Mesodermal cell (in vitro differentiated cells): ENCODE results near the gene GDA.
"Not testable (repeated sequence)": the region's sequence is repeated elsewhere in the genome, so short reads cannot be mapped to it uniquely, and the experiment has no call there.

Experiments
- H3K27ac ChIP-seq: 2 replicates; pipeline ENCODE4 v1.7.0; 2013; ENCODE audit warnings: mild to moderate bottlenecking, low read depth, low read length, moderate library complexity; ENCODE audit not compliant: severe bottlenecking
- H3K36me3 ChIP-seq: 2 replicates; pipeline ENCODE4 v1.7.1; 2013; ENCODE audit warnings: mild to moderate bottlenecking, low read length, moderate library complexity; ENCODE audit not compliant: control insufficient read depth, insufficient read depth
- H3K4me1 ChIP-seq: one replicate; pipeline ENCODE4 v1.7.1; 2013; ENCODE audit warnings: mild to moderate bottlenecking, low read length; ENCODE audit not compliant: insufficient read depth, control insufficient read depth, poor library complexity, severe bottlenecking
- H3K4me3 ChIP-seq: 2 replicates; pipeline ENCODE4 v1.7.0; 2013; ENCODE audit warnings: low read length, control low read depth, mild to moderate bottlenecking; ENCODE audit not compliant: insufficient read depth, poor library complexity, severe bottlenecking; ENCODE audit errors: extremely low read depth
- H3K9me3 ChIP-seq: 2 replicates; pipeline ENCODE4 v1.7.1; 2013; ENCODE audit warnings: mild to moderate bottlenecking, low read length, moderate library complexity; ENCODE audit not compliant: control insufficient read depth
- WGBS, 2 experiments: methylation state at CpG; one replicate each; pipeline ENCODE4 v1.1.5; 2013; ENCODE audit warnings: missing lambda C conversion rate in 2 of 2; ENCODE audit not compliant: insufficient coverage in 2 of 2; 5-methylcytosine and 5-hydroxymethylcytosine counted together

The GDA gene

GRCh38 chr9:72276429-72276828 lies 127.2 kb downstream of the GDA start:
- 67 to 77% methylated on average over 1 of the region's 1 CpG for WGBS, 2 experiments
- H3K27ac ChIP-seq = no peak overlapping the region
- H3K4me3 ChIP-seq = no peak overlapping the region
- H3K4me1 ChIP-seq = no peaks in the 10 kb centered on the region
- no peaks in the 10 kb centered on the region for H3K36me3 ChIP-seq
- no peaks in the 10 kb centered on the region for H3K9me3 ChIP-seq

- no peaks in the 10 kb centered on the region for H3K9me3 ChIP-seq
- no peak overlapping the region for H3K4me3 ChIP-seq
- 83% methylated on average over 2 of the region's 2 CpGs; no CpG with 5 or more reads in 1 of the 2 experiments for WGBS, 2 experiments
- no peak overlapping the region for H3K27ac ChIP-seq
- H3K36me3 ChIP-seq = no peaks in the 10 kb centered on the region
- H3K4me1 ChIP-seq = no peaks in the 10 kb centered on the region
These were observed 129.7 kb downstream of the GDA start for GRCh38 chr9:72278959-72279358.

GRCh38 chr9:72280913-72281500 lies 131.8 kb downstream of the GDA start:
- WGBS, 2 experiments = 57 to 68% methylated on average over 2 to 4 of the region's 11 CpGs
- Histone ChIP-seq H3K27ac (no peak overlapping the region), H3K4me3 (no peak overlapping the region), H3K4me1 (no peaks in the 10 kb centered on the region), H3K9me3 (no peaks in the 10 kb centered on the region), H3K36me3 (no peaks in the 10 kb centered on the region)

- no peaks in the 10 kb centered on the region for H3K4me1 ChIP-seq
- no peak overlapping the region for H3K27ac ChIP-seq
- no peak overlapping the region for H3K4me3 ChIP-seq
- 75 to 83% methylated on average over 1 to 2 of the region's 2 CpGs for WGBS, 2 experiments
- peaks cover 3% of the 10 kb centered on the region for H3K9me3 ChIP-seq
- no peaks in the 10 kb centered on the region for H3K36me3 ChIP-seq
These were observed 140.2 kb downstream of the GDA start for GRCh38 chr9:72289401-72289800.

- Histone ChIP-seq H3K27ac (no peak overlapping the region), H3K36me3 (no peaks in the 10 kb centered on the region), H3K9me3 (peaks cover 3% of the 10 kb centered on the region), H3K4me1 (no peaks in the 10 kb centered on the region), H3K4me3 (no peak overlapping the region)
- 71 to 100% methylated on average over 1 of the region's 2 CpGs for WGBS, 2 experiments
These were observed 141.1 kb downstream of the GDA start for GRCh38 chr9:72290311-72290710.

- not testable (repeated sequence) for H3K27ac ChIP-seq, H3K9me3 ChIP-seq, H3K4me1 ChIP-seq, H3K36me3 ChIP-seq, H3K4me3 ChIP-seq
- 79 to 94% methylated on average over 2 of the region's 5 CpGs for WGBS, 2 experiments
These were observed 142.3 kb downstream of the GDA start for GRCh38 chr9:72291576-72291975.

GRCh38 chr9:72292256-72292682 lies 143.0 kb downstream of the GDA start:
- 71 to 83% methylated on average over 1 of the region's 2 CpGs for WGBS, 2 experiments
- H3K9me3 ChIP-seq = peaks cover 3% of the 10 kb centered on the region
- no peaks in the 10 kb centered on the region for H3K36me3 ChIP-seq
- no peak overlapping the region for H3K27ac ChIP-seq
- no peak overlapping the region for H3K4me3 ChIP-seq
- H3K4me1 ChIP-seq = no peaks in the 10 kb centered on the region

- WGBS, 2 experiments = 100% methylated on average over 1 of the region's 5 CpGs
- H3K9me3 ChIP-seq = peaks cover 3% of the 10 kb centered on the region
- H3K4me1 ChIP-seq = no peaks in the 10 kb centered on the region
- H3K4me3 ChIP-seq = no peak overlapping the region
- no peak overlapping the region for H3K27ac ChIP-seq
- no peaks in the 10 kb centered on the region for H3K36me3 ChIP-seq
These were observed 143.8 kb downstream of the GDA start for GRCh38 chr9:72292874-72293607.

GRCh38 chr9:72294936-72295335 lies 145.7 kb downstream of the GDA start:
- no peaks in the 10 kb centered on the region for H3K4me1 ChIP-seq
- peaks cover 3% of the 10 kb centered on the region for H3K9me3 ChIP-seq
- no peak overlapping the region for H3K4me3 ChIP-seq
- 78 to 100% methylated on average over 1 to 3 of the region's 7 CpGs for WGBS, 2 experiments
- no peak overlapping the region for H3K27ac ChIP-seq
- no peaks in the 10 kb centered on the region for H3K36me3 ChIP-seq

- Histone ChIP-seq H3K36me3 (no peaks in the 10 kb centered on the region), H3K4me3 (no peak overlapping the region), H3K4me1 (no peaks in the 10 kb centered on the region), H3K27ac (no peak overlapping the region), H3K9me3 (no peaks in the 10 kb centered on the region)
- 100% methylated on average over 1 of the region's 3 CpGs for WGBS, 2 experiments
These were observed 148.3 kb downstream of the GDA start for GRCh38 chr9:72297516-72297915.

GRCh38 chr9:72299017-72299603 lies 149.9 kb downstream of the GDA start:
- 95 to 96% methylated on average over 4 to 8 of the region's 8 CpGs for WGBS, 2 experiments

More at GRCh38 chr9:72299017-72299603, 149.9 kb downstream of the GDA start:
- Histone ChIP-seq H3K4me1 (no peaks in the 10 kb centered on the region), H3K36me3 (no peaks in the 10 kb centered on the region), H3K9me3 (no peaks in the 10 kb centered on the region), H3K4me3 (no peak overlapping the region), H3K27ac (no peak overlapping the region)
